GM18505 (cell line): ENCODE measurements around the gene DCAF4L1.

ENCODE experiments used
- ATAC-seq: cut with Tn5 transposase; IDR thresholded peaks from one replicate; pipeline ENCODE4 v1.9.1; 2021; ENCODE audit not compliant: unreplicated experiment
- POLR2A ChIP-seq: IDR thresholded peaks from 4 replicates; pipeline ENCODE4 v1.6.1; 2011; ENCODE audit warnings: borderline replicate concordance; ENCODE audit not compliant: insufficient read depth, insufficient read length; ENCODE audit errors: extremely low read depth

Gene DCAF4L1

GRCh38 chr4:41981456-41981855, at the start of gene DCAF4L1:
TSS of gene DCAF4L1 (plus strand) at chr4:41981756. CDS start at chr4:41981793, 37 bp downstream.
- ATAC-seq, result no peak
- TF ChIP-seq POLR2A, result no peak

- no peak for TF ChIP-seq POLR2A
These were observed 48.6 kb upstream of the DCAF4L1 start for GRCh38 chr4:41932988-41933387.

GRCh38 chr4:41933997-41934503, 47.5 kb upstream of the DCAF4L1 start:
- TF ChIP-seq POLR2A, result no peak
- no peak for ATAC-seq

More at GRCh38 chr4:41932988-41933387, 48.6 kb upstream of the DCAF4L1 start:
- no peak for ATAC-seq

GRCh38 chr4:41934514-41934900, 47.0 kb upstream of the DCAF4L1 start:
- TF ChIP-seq POLR2A, result no peak
- ATAC-seq, result no peak

- peak; percentile 82 for TF ChIP-seq POLR2A
- peak; percentile 91 for ATAC-seq
These were observed 46.5 kb upstream of the DCAF4L1 start, which contains the start of gene TMEM33 for GRCh38 chr4:41934901-41935651. TSS of gene TMEM33 (plus strand) at chr4:41935429. CDS start at chr4:41935485, 56 bp downstream.

GRCh38 chr4:41935652-41936021, 45.9 kb upstream of the DCAF4L1 start:
- ATAC-seq, result peak; percentile 9
- no peak for TF ChIP-seq POLR2A

- no peak for TF ChIP-seq POLR2A
- ATAC-seq, result no peak
These were observed 42.4 kb upstream of the DCAF4L1 start for GRCh38 chr4:41939016-41939626.

- ATAC-seq, result no peak
- TF ChIP-seq POLR2A, result no peak
These were observed 40.7 kb upstream of the DCAF4L1 start for GRCh38 chr4:41940834-41941233.

- ATAC-seq, result no peak
- TF ChIP-seq POLR2A, result no peak
These were observed 38.0 kb upstream of the DCAF4L1 start for GRCh38 chr4:41943506-41943905.

GRCh38 chr4:41944089-41944488, 37.5 kb upstream of the DCAF4L1 start:
- TF ChIP-seq POLR2A, result no peak
- no peak for ATAC-seq

- ATAC-seq, result no peak
These were observed 32.0 kb upstream of the DCAF4L1 start for GRCh38 chr4:41949531-41949930.

GRCh38 chr4:41957634-41958033, 23.9 kb upstream of the DCAF4L1 start:
- ATAC-seq, result peak; percentile 68
- no peak for TF ChIP-seq POLR2A

More at GRCh38 chr4:41949531-41949930, 32.0 kb upstream of the DCAF4L1 start:
- no peak for TF ChIP-seq POLR2A

- TF ChIP-seq POLR2A, result no peak
- ATAC-seq, result no peak
These were observed 18.5 kb upstream of the DCAF4L1 start for GRCh38 chr4:41963105-41963504.

GRCh38 chr4:41964401-41964800, 17.2 kb upstream of the DCAF4L1 start:
- ATAC-seq, result no peak
- TF ChIP-seq POLR2A, result no peak
